K562 (cell line): ENCODE results near the gene NR1D1. TPM values are rescaled to one million over a fixed set of nuclear protein-coding genes. Genes with fewer than 3 reads are reported as not detected.

ENCODE experiments used
- CTCF ChIP-seq, 3 experiments: IDR thresholded peaks in 2 of 3; conservative IDR thresholded peaks in 1 of 3; 2 replicates each; pipeline ENCODE4 v1.5.1; 2011 to 2012; ENCODE audit warnings: low read length in 3 of 3, mild to moderate bottlenecking in 3 of 3, control low read depth in 2 of 3, improper control_type of control experiment in 1 of 3, inconsistent platforms in 1 of 3, low read depth in 1 of 3, mixed read lengths in 1 of 3, moderate library complexity in 1 of 3; ENCODE audit not compliant: insufficient read depth in 2 of 3
- E2F1 ChIP-seq: sonication (generic); formaldehyde crosslinking; IDR thresholded peaks from 2 replicates; pipeline ENCODE4 v1.8.1; 2023; ENCODE audit warnings: mild to moderate bottlenecking, missing genetic modification reagents, moderate library complexity
- EHMT2 ChIP-seq: fragments of 450-650 bp; IDR thresholded peaks from 2 replicates; pipeline ENCODE4 v1.6.1; 2018; ENCODE audit warnings: antibody characterized with exemption
- IFI16 ChIP-seq: fragments of 250-450 bp; sonication (Bioruptor Pico); IDR thresholded peaks from 2 replicates; pipeline ENCODE4 v2.1.2; 2022; ENCODE audit warnings: mild to moderate bottlenecking, inconsistent platforms
- MCM7 ChIP-seq, 2 experiments: fragments of 450-650 bp; IDR thresholded peaks; 2 replicates each; pipeline ENCODE4 v1.6.1; 2016 to 2018
- NKRF ChIP-seq: fragments of 450-650 bp; IDR thresholded peaks from 2 replicates; pipeline ENCODE4 v1.6.1; 2016; ENCODE audit warnings: borderline replicate concordance
- RBBP5 ChIP-seq: fragments of 200-600 bp; sonication (generic); IDR thresholded peaks from 2 replicates; pipeline ENCODE4 v1.6.1; 2012; ENCODE audit warnings: borderline replicate concordance, mild to moderate bottlenecking, low read length, control low read depth, inconsistent platforms; ENCODE audit not compliant: insufficient read depth, poor library complexity, severe bottlenecking
- RBM14 ChIP-seq: fragments of 200-400 bp; formaldehyde crosslinking; IDR thresholded peaks from 2 replicates; pipeline ENCODE4 v1.6.1; 2018; ENCODE audit warnings: low read depth, mild to moderate bottlenecking, low read length, moderate library complexity, borderline replicate concordance; ENCODE audit not compliant: insufficient read depth
- SREBF2 ChIP-seq: sonication (generic); formaldehyde crosslinking; IDR thresholded peaks from 2 replicates; pipeline ENCODE4 v1.4.0; 2020; ENCODE audit warnings: mild to moderate bottlenecking, missing genetic modification reagents
- ZBTB40 ChIP-seq, 2 experiments: fragments of 450-650 bp in 1 of 2; sonication (generic) in 1 of 2; formaldehyde crosslinking in 1 of 2; IDR thresholded peaks; 2 replicates each; pipeline versions ENCODE4 v1.7.1 to v1.9.0; 2016 to 2022; ENCODE audit warnings: inconsistent platforms in 1 of 2, mild to moderate bottlenecking in 1 of 2, missing genetic modification reagents in 1 of 2
- ZNF124 ChIP-seq: sonication (generic); formaldehyde crosslinking; IDR thresholded peaks from 2 replicates; pipeline ENCODE4 v1.8.1; 2022; ENCODE audit warnings: missing genetic modification reagents
- ZNF197 ChIP-seq: fragments of 200-800 bp; sonication (Bioruptor generic); IDR thresholded peaks from 2 replicates; pipeline ENCODE4 v1.6.1; 2016; ENCODE audit warnings: low read depth, missing genetic modification characterization, missing compliant biosample characterization
- polyA plus RNA-seq, 8 experiments: library from polyadenylated mRNA; depleted of rRNA in 4 of 8; stranded (reverse) in 5 of 8; unstranded in 3 of 8; fragments of >200 nt; fragmentation: Nextera tagmentation in 2 of 8; fragmentation: Illumina TruSeq in 1 of 8; extraction: Ambion mirVana in 2 of 8; extraction: Trizol in 1 of 8; gene quantifications; 2 replicates each; pipeline versions ENCODE4 v1.2.1 to v1.2.3, GENCODE V29; 2011 to 2014; ENCODE audit warnings: inconsistent platforms in 1 of 8, missing spikeins in 1 of 8
- total RNA-seq, 7 experiments: library from RNA; depleted of rRNA in 6 of 7; stranded (reverse); fragments of >200 nt in 6 of 7; fragmentation: Illumina TruSeq in 2 of 7; extraction: Trizol in 2 of 7; gene quantifications; 2 replicates each; pipeline versions ENCODE4 v1.2.1 to v1.2.3, GENCODE V29; 2011 to 2021; ENCODE audit warnings: low replicate concordance in 1 of 7

NR1D1 gene
- total and polyA plus RNA-seq, 9 of the 15 experiments (the other 6 are each of a cell fraction or from before 2014, with no cell fraction given), result 0.25 to 7.7 (median 0.65) TPM

- TF ChIP-seq ZBTB40 (IDR thresholded peaks at IDR 0.05) (no peak), ZBTB40 (CRISPR knock-in tag; IDR thresholded peaks at IDR 0.05) (no peak), MCM7 (IDR thresholded peaks at IDR 0.05) (no peak), ZNF124 (CRISPR knock-in tag) (no peak), EHMT2 (no peak), RBBP5 (peak; percentile 3), NKRF (peak; percentile 65; the same call in 1 of the 2 replicates), RBM14 (no peak), SREBF2 (CRISPR knock-in tag) (no peak), E2F1 (CRISPR knock-in tag) (no peak), ZNF197 (CRISPR knock-in tag) (no peak), CTCF (IDR thresholded peaks at IDR 0.05 in 2 of 3, conservative IDR thresholded peaks at IDR 0.05 in 1 of 3; ENCODE audit: insufficient read depth in 2 of 3, low read depth in 1 of 3, low read length in 3 of 3) (no peak), IFI16 (CRISPR knock-in tag) (no peak)
These were observed 36.4 kb downstream of the NR1D1 start (continued) for GRCh38 chr17:40063901-40064531.
